Frontal cortex (tissue), 4 donors: ENCODE measurements around the gene PRDM16. TPM values are rescaled to one million over a fixed set of nuclear protein-coding genes. Genes with fewer than 3 reads are reported as not detected.

ENCODE experiments used
- DNase-seq, 2 donors: peaks; one replicate each; pipeline ENCODE4 v3.0.0; 2012; ENCODE audit warnings: low spot score in 2 of 2
- FAIRE-seq: peaks from 2 replicates; lab custom pipeline; 2012; peaks lifted over from hg19 to GRCh38; lab: Jason Lieb, UNC
- total RNA-seq: library from RNA; depleted of rRNA; stranded (reverse); fragments of >200 nt; gene quantifications from one replicate; pipeline ENCODE4 v1.2.3, GENCODE V29; 2014
- donor health status: control.
- donor health status: control.
- donor health status: control.

The PRDM16 gene
- total RNA-seq, 1 donor from 2014 or later: 1.6 TPM

DNA sequence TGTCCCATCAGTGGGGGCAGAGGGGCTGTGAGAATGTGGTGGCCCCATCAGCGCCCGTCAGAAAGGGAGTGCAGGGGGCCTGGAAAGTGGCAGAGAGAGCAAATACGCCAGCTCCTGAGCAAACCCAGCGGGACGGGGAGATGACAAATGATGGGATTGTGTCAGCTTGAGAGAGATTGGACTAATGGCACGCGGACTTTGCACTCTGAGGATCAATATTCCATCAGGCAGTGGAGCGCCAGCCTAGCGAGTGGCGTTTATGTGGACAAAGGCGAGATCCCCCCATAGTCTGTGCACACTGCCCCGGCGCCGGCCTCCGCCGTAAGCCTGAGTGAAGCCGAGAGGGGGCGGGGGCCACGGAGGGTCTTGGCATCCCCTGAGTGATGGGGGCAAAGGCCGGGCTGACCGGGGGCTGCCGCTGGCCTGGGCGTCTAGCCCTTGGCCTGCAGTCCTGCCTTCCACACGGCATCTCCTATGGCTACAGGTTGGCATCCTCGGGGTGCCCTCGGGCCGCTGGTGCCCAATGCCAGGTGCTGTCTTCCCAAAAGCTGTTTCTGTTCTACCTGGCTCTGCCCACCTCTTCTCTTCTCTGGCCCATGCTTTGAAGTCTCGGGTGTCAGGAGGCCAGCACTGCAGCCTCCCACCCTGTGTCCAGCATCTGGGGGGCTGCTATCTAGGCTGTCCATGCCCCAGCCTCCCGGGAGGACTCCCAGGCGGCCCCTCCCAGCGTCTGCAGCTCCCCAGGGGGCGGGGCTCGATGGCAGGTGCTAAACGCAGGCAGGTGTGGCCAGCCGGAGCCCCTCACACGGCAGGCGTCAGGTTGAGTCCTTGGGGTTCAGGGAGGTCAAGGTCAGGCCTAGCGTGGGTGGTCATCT is 46.5 kb downstream of the PRDM16 start:
- no peak for FAIRE-seq

DNA sequence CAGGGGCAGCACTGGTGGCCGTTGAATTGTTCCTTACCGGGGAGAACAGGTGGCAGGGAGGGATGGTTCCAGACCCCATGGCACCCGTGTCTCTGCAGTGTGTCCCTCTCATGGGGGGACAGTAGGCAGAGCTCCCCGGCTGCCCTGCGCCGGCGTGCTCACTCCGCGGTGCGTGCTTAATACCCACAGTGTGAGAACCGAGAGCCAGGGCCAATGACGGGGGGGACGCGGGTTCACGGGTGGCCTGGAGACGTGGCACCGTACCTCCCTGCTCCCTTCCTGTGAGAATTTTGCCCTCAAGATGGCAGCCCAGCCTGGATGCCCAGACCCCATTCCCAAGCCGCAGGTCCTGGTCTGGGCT is 47.1 kb downstream of the PRDM16 start:
- no peak for DNase-seq
- no peak for FAIRE-seq

More for the DNA sequence above, 46.5 kb downstream of the PRDM16 start:
- DNase-seq: no peak

DNA sequence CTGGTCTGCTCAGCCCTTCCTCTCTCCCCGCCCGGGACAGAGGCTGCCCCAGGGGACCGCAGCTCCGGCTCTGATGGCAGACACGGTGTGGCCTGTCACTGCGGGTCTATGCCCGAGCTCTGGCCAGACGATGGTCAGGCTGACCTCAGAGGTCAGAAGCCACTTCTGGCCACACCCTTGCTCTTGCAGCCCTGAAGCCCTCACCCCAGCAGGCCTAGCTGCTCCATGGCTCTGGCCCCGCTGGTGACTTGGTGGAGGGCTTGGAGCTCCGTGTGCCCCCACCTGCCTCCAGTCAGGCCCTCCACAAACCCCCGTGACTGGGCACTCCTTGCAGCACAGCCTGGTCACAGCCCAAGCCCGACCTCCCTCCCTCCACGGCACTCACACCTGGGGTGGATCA is 47.6 kb downstream of the PRDM16 start:
- DNase-seq (no peak), FAIRE-seq (no peak)

DNA sequence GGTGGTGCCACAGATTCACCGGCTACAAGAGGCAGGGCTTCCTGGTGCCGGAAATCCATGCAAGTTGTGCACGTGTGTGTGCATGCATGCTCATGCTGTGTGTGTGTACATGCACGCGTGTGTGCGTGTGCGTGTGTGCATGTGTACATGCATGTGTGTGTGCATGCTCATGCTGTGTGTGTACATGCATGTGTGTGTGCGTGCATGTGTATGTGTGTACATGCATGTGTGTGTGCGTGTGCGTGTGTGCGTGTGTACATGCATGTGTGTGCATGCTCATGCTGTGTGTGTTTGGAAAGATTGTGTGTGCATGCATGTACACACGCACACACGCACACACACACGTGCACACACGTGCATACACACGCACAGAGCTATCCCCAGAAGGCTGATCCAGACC is 48.9 kb downstream of the PRDM16 start:
- FAIRE-seq: no peak
- no peak for DNase-seq

GRCh38 chr1:3119061-3119460 is 50.1 kb downstream of the PRDM16 start:
- FAIRE-seq (no peak), DNase-seq (no peak)

- FAIRE-seq (no peak), DNase-seq (no peak)
These were observed 50.7 kb downstream of the PRDM16 start for GRCh38 chr1:3119725-3120124.

GRCh38 chr1:3120140-3120539 is 51.1 kb downstream of the PRDM16 start:
- no peak for FAIRE-seq
- DNase-seq: no peak

- no peak for FAIRE-seq
These were observed 52.0 kb downstream of the PRDM16 start for GRCh38 chr1:3120994-3121393.

DNA sequence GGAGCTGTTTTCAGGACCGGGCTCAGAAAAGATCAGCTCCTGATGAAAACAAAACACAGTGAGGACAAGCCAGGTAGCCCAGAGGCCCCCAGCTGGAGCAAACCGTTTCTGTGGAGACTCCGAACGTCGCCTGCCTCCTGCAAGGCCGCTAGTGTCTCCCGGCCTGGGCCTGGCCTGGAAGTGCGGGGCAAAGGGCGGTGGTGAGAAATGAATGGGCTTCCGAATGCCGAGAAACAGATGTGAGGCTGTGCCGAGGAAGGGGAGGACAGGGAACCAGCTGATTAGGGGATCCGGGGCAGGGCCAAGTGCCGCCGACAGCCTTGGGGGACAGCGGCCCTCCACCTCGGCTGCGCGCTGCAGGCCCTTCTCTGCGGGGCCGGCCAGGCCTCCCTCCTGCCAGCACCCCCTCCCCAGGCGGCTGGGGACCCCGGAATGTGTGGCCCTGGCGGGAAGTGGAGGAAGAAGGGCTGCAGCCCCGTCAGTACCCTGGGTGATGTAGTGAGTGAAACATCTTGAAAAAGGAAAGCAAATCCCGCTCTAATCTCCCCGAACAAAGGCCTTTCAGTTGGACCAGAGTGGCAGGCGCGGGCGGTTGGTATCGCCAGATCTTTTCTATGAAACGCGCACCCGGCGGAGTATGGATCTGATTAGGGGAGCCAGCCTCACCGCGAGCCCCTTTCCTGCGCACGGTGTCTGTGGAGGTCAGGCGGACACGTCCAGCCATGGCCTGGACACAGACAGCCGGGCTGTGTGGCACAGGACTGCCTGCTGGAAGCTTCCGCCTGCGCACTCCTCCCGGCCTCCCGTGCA is 52.6 kb downstream of the PRDM16 start:
- FAIRE-seq: no peak

More at GRCh38 chr1:3120994-3121393, 52.0 kb downstream of the PRDM16 start:
- no peak for DNase-seq

DNA sequence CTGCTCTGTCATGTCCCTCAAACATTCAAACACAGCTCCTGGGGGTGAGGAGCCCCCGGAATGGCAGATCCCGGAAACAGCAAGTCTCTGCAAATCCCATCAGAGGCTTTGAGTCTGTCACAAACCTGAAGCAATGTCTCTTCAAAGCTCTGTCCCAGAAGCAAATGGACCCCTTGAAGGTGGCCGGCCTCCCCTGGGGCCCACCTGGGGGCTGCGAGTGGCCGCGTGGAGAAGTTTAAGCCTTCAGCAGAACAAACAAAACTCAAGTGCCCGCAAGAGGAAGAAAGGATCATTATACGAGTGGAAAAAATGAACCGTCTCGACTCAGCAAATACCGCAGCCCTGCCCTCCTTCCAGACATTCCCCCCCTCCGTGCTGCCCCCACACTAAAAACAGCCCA is 53.3 kb downstream of the PRDM16 start:
- DNase-seq: no peak
- no peak for FAIRE-seq

More for the DNA sequence above, 52.6 kb downstream of the PRDM16 start:
- DNase-seq: no peak

DNA sequence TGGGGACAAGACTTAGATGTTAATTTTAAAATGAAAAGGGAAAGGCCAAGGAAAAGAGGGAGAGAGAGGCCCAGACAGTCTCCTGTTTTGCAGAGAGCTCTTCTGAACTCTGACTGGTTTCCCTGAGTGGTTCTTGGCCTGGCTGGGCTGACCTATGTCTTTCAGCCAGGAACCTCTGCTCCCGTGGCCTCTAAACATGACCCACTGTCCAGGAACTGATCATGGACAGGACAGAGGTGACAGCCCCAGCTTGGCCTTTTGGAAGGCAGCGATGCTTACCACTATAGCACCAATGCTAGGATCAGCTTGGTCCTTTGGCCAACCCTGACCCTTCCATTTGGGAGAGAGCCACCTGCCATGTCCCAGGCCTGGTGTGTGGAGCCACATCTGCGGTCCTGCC is 55.2 kb downstream of the PRDM16 start:
- FAIRE-seq: no peak
- no peak for DNase-seq

GRCh38 chr1:3125078-3125477 is 56.1 kb downstream of the PRDM16 start:
- no peak for DNase-seq
- no peak for FAIRE-seq

DNA sequence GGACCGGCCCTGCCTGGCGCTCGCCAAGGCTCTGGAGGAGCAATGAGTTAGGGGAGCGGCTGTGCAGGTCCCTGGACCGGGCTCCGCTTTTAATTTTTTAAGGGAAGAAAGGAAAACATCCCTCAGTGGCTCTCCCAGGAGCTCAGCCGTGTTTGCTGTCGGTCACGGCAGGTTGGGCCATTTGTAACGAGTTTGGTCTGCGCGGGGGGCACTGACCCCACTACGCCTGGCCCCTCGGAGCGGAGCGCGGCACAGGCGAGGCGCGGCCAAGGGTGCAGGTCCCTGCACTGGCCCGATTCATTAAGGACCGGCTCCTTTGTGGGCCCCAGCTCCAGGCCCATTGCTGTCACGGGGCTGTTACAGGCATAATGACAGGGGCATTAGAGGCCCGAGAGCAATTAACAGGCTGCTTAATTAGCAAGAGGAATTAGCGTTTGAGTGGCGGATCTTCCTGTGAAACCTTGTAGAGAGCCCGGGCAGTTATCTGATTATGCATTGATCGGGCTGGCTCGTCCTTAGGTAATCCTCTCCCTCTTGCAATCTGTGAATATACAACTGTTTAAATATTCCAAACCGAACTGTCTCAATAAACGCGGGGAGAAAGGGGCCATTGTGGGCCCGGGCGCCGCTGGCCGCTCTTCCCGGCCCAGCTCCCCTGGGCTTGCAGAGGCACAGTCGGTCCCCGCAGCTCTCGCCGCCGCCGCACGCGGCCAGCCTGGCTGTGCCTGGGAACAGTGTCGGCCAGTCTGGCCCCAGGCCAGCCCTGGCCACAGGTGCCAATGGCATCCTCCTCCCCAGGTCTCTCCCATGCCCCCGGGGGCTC is 56.8 kb downstream of the PRDM16 start:
- FAIRE-seq (no peak), DNase-seq (no peak)

- DNase-seq: no peak
- no peak for FAIRE-seq
These were observed 58.0 kb downstream of the PRDM16 start for GRCh38 chr1:3126756-3127678.

- DNase-seq: no peak
- no peak for FAIRE-seq
These were observed 58.7 kb downstream of the PRDM16 start for GRCh38 chr1:3127738-3128137.

- FAIRE-seq (no peak), DNase-seq (no peak)
These were observed 59.6 kb downstream of the PRDM16 start for GRCh38 chr1:3128431-3129132.

DNA sequence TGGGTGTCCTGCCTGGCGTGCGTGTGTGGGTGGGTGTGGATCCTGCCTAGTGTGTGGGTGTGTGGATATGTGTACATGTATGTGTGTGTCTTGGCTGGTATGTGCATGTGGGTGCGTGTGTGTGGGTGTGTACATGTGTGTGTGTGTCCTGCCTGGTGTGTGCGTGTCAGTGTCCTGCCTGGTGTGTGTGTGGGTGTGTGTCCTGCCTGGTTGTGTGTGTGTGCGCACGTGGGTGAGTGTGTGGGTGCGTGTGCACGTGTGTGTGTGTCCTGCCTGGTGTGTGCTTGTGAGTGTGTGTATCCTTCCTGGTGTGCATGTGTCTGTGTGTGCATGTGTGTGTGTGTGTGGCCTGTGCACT is 60.1 kb downstream of the PRDM16 start:
- FAIRE-seq (no peak), DNase-seq (no peak)

GRCh38 chr1:3130268-3130667 is 61.3 kb downstream of the PRDM16 start:
- DNase-seq: no peak
- FAIRE-seq: no peak

GRCh38 chr1:3132660-3133059 is 63.7 kb downstream of the PRDM16 start:
- no peak for DNase-seq
- no peak for FAIRE-seq
